Measurements from ENCODE around the gene ETF1.

Gene ETF1

DNA sequence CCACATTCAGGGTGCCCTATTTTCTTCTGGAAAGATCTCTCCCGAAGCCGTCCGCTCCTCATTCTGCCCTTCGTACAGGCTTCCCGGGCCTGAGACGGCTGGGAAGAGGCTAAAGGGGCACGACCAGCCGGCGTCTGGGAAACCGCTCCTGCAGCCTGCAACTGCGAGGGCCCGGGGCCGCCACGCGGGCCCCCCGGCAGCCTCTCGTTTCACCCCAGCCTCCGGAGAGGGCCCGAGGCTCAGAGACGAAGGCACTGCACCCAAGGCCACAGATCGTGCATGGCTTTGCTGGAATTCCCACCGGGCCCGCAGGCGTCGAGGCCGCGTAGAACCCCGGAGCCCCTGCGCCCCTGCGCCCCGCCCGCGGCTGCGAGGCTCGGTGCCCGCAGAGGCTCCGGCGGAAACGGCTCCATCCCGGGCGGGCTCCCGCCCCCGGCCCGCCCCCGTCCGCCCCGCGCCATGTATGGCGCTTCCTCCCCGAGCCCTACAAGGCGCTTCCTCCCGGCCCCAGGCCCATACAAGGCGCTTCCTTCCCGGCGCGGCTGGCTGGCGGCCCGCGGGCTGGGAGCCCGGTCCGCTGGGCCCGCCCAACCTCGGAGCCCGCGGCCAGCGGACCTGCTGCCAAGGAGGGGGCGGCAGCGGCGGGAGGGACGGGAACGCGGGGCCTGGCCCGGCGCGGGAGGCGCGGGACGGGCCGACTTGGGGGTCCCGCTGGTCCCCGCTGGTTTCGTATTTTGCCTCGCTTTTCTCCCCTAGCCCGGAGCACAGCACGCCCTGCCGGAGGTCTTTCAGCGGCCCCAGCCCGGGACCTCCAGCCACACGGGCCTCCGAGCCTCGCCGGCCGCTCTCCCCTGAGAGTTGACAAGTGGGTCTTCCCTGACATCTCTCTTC, 51.1 kb downstream of the ETF1 start:
- Histone ChIP-seq H3K27ac (no peak overlapping the region), H3K4me1 (ENCODE audit: low read depth, poor library complexity, severe bottlenecking) (peaks cover 8% of the 10 kb centered on the region)

GRCh38 chr5:138491284-138491648, 51.8 kb downstream of the ETF1 start:
- TF ChIP-seq, protein P1, sequence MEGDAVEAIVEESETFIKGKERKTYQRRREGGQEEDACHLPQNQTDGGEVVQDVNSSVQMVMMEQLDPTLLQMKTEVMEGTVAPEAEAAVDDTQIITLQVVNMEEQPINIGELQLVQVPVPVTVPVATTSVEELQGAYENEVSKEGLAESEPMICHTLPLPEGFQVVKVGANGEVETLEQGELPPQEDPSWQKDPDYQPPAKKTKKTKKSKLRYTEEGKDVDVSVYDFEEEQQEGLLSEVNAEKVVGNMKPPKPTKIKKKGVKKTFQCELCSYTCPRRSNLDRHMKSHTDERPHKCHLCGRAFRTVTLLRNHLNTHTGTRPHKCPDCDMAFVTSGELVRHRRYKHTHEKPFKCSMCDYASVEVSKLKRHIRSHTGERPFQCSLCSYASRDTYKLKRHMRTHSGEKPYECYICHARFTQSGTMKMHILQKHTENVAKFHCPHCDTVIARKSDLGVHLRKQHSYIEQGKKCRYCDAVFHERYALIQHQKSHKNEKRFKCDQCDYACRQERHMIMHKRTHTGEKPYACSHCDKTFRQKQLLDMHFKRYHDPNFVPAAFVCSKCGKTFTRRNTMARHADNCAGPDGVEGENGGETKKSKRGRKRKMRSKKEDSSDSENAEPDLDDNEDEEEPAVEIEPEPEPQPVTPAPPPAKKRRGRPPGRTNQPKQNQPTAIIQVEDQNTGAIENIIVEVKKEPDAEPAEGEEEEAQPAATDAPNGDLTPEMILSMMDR (conservative IDR thresholded peaks at IDR 0.05; ENCODE audit: low read depth, low read length), result no peak
- H3K27ac ChIP-seq, result no peak overlapping the region
- peak overlapping the region; percentile 98 for H3K4me2 ChIP-seq
- H3K4me3 ChIP-seq (IDR thresholded peaks at IDR 0.05; ENCODE audit: insufficient read depth, low read depth, low read length), result no peak overlapping the region
- H3K36me3 ChIP-seq (ENCODE audit: insufficient read depth), result no peaks in the 10 kb centered on the region
- no peaks in the 10 kb centered on the region for H3K79me2 ChIP-seq (ENCODE audit: insufficient read depth, low read depth)
- peaks cover 20% of the 10 kb centered on the region for H3K27me3 ChIP-seq (ENCODE audit: insufficient read depth, low read depth)
- no peaks in the 10 kb centered on the region for H4K20me1 ChIP-seq (ENCODE audit: insufficient read depth)
- peak overlapping the region; percentile 35; the same call in 1 of the 2 replicates for H3K9ac ChIP-seq
- peak overlapping the region; percentile 94 for H2AFZ ChIP-seq (ENCODE audit: low read depth)
- peaks cover 8% of the 10 kb centered on the region for H3K4me1 ChIP-seq (ENCODE audit: low read depth, poor library complexity, severe bottlenecking)

More for the DNA sequence above, 51.1 kb downstream of the ETF1 start:
- H3K79me2 ChIP-seq (ENCODE audit: insufficient read depth, low read depth), result no peaks in the 10 kb centered on the region
- no peak overlapping the region for H3K4me3 ChIP-seq (IDR thresholded peaks at IDR 0.05; ENCODE audit: insufficient read depth, low read depth, low read length)
- H2AFZ ChIP-seq (ENCODE audit: low read depth), result peak overlapping the region; percentile 94
- TF ChIP-seq, protein P1 (conservative IDR thresholded peaks at IDR 0.05; ENCODE audit: low read depth, low read length), result no peak
- peak overlapping the region; percentile 98 for H3K4me2 ChIP-seq
- H3K9ac ChIP-seq, result peak overlapping the region; percentile 35; the same call in 1 of the 2 replicates
- no peaks in the 10 kb centered on the region for H3K36me3 ChIP-seq (ENCODE audit: insufficient read depth)
- H4K20me1 ChIP-seq (ENCODE audit: insufficient read depth), result no peaks in the 10 kb centered on the region
- H3K27me3 ChIP-seq (ENCODE audit: insufficient read depth, low read depth), result peaks cover 20% of the 10 kb centered on the region

DNA sequence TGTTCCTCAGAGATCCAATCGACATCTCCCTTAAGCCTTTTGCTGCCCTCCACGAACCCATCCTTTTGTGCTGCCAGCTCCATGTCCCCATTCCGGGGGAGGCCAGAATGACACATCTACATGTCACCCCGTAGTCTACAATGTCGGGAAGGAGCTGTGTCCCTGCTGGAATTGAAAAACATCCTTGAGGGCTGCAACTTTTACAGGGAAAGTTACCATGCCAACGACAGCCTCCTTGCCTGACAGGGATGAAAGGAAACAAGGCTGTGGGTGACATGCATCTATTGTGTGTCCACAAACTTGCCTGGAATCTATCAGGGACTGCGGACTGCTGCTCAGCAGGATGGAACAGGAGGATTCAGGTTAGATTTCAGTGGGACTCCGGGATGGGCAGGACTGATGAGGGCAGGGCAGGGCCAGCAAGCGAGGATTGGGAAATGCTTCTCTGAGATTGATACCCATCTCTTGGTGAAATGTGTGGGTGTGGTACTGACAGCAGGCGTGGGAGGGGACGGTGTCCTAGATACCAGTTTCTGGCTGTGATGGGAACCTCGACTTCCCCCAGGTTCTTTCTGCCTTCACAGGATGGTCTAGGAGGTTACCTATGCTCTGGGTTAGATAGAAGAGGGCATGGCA, 52.3 kb downstream of the ETF1 start:
- Histone ChIP-seq H3K36me3 (ENCODE audit: insufficient read depth) (no peaks in the 10 kb centered on the region), H4K20me1 (ENCODE audit: insufficient read depth) (no peaks in the 10 kb centered on the region), H3K27me3 (ENCODE audit: insufficient read depth, low read depth) (peaks cover 20% of the 10 kb centered on the region), H3K4me2 (no peak overlapping the region; the same call in 1 of the 2 replicates), H3K4me1 (ENCODE audit: low read depth, poor library complexity, severe bottlenecking) (peaks cover 8% of the 10 kb centered on the region), H3K27ac (no peak overlapping the region), H3K79me2 (ENCODE audit: insufficient read depth, low read depth) (no peaks in the 10 kb centered on the region), H3K4me3 (IDR thresholded peaks at IDR 0.05; ENCODE audit: insufficient read depth, low read depth, low read length) (no peak overlapping the region), H2AFZ (ENCODE audit: low read depth) (no peak overlapping the region), H3K9ac (no peak overlapping the region)
- TF ChIP-seq, protein P1 (conservative IDR thresholded peaks at IDR 0.05; ENCODE audit: low read depth, low read length), result no peak

DNA sequence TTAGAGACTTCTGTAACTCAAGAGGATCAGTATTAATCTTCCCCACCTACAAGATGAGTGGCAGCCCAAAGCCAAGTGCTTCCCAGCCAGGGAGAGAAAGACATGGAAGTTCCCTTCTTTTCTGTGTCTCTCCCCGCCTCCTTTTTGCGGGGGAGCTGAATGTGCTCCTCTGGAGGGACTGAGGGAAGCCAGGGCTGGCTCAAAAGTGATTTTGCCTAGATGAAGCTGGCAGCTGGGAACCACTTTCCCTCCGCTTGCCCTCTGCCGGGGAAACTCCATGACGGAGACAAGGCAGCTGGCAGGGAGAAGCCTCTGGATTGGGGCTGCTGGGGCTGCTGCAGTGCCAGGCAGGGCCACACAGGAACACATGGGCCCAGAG, 53.4 kb downstream of the ETF1 start:
- Histone ChIP-seq H3K4me1 (ENCODE audit: low read depth, poor library complexity, severe bottlenecking) (peaks cover 8% of the 10 kb centered on the region), H3K27me3 (ENCODE audit: insufficient read depth, low read depth) (peaks cover 20% of the 10 kb centered on the region), H3K79me2 (ENCODE audit: insufficient read depth, low read depth) (no peaks in the 10 kb centered on the region), H3K27ac (no peak overlapping the region), H4K20me1 (ENCODE audit: insufficient read depth) (no peaks in the 10 kb centered on the region), H3K4me2 (no peak overlapping the region), H3K36me3 (ENCODE audit: insufficient read depth) (no peaks in the 10 kb centered on the region), H3K4me3 (IDR thresholded peaks at IDR 0.05; ENCODE audit: insufficient read depth, low read depth, low read length) (no peak overlapping the region), H2AFZ (ENCODE audit: low read depth) (no peak overlapping the region), H3K9ac (no peak overlapping the region)
- TF ChIP-seq, protein P1 (conservative IDR thresholded peaks at IDR 0.05; ENCODE audit: low read depth, low read length), result no peak
